ENCODE results near the gene SOBP.

The SOBP gene

GRCh38 chr6:107624050-107624449, 134.1 kb downstream of the SOBP start:
- no peak for TF ChIP-seq ZNF792 (tag by site-specific recombination; IDR thresholded peaks at IDR 0.05)
- TF ChIP-seq ZNF169 (tag by site-specific recombination; IDR thresholded peaks at IDR 0.05): no peak
- TF ChIP-seq ZSCAN23 (tag by site-specific recombination; IDR thresholded peaks at IDR 0.05): no peak
- TF ChIP-seq HIC1 (tag by site-specific recombination; IDR thresholded peaks at IDR 0.05): no peak
- TF ChIP-seq ZNF175 (tag by site-specific recombination; IDR thresholded peaks at IDR 0.05): no peak
- no peak for TF ChIP-seq ZFP37 (tag by site-specific recombination; IDR thresholded peaks at IDR 0.05)
- no peak for TF ChIP-seq ZNF280C (tag by site-specific recombination; IDR thresholded peaks at IDR 0.05)
- TF ChIP-seq WT1 (tag by site-specific recombination; IDR thresholded peaks at IDR 0.05): no peak
- no peak for TF ChIP-seq ZNF449 (tag by site-specific recombination; IDR thresholded peaks at IDR 0.05)
- no peak for TF ChIP-seq ZFP69B (tag by site-specific recombination; IDR thresholded peaks at IDR 0.05)
- no peak for TF ChIP-seq ZNF626 (tag by site-specific recombination; IDR thresholded peaks at IDR 0.05)
- TF ChIP-seq YY2 (tag by site-specific recombination; IDR thresholded peaks at IDR 0.05): no peak
- TF ChIP-seq HOXC10 (CRISPR knock-in tag; IDR thresholded peaks at IDR 0.05): no peak
- no peak for TF ChIP-seq ZNF26 (tag by site-specific recombination; IDR thresholded peaks at IDR 0.05)
- TF ChIP-seq HOXA7 (CRISPR knock-in tag; IDR thresholded peaks at IDR 0.05; ENCODE audit: borderline replicate concordance): no peak
- no peak for TF ChIP-seq SCRT1 (tag by site-specific recombination; IDR thresholded peaks at IDR 0.05; ENCODE audit: borderline replicate concordance)
- TF ChIP-seq ZNF513 (tag by site-specific recombination; IDR thresholded peaks at IDR 0.05): no peak
- no peak for TF ChIP-seq ZBTB6 (tag by site-specific recombination; IDR thresholded peaks at IDR 0.05)
- no peak for TF ChIP-seq ZNF426 (tag by site-specific recombination; IDR thresholded peaks at IDR 0.05)
- TF ChIP-seq ZNF121 (tag by site-specific recombination; IDR thresholded peaks at IDR 0.05): no peak
- ChIA-PET CTCF (interaction anchor here (0.7 to 1.2 kb wide), 3 partner anchors 9 to 1022 kb away, joined by 3 to 4 read pairs (median 4); no protein-coding TSS in a partner anchor), POLR2A (no interaction called here)
- H3K9me3 ChIP-seq (ENCODE audit: control insufficient read depth, insufficient read depth, low read depth, low read length): no peaks in the 10 kb centered on the region
- H3K36me3 ChIP-seq (ENCODE audit: control insufficient read depth in 2 of 2, insufficient read depth in 1 of 2, low read length in 2 of 2): peaks cover 0 to 3% of the 10 kb centered on the region in 2 experiments; a peak in 1 of 3 replicates
- H3K27ac ChIP-seq (ENCODE audit: extremely low read depth, low read depth, low read length): no peak overlapping the region
- no peak overlapping the region for H3K4me3 ChIP-seq (ENCODE audit: low read depth, low read length)
- peaks cover 2% of the 10 kb centered on the region; the same call in 1 of the 2 replicates for H3K4me1 ChIP-seq (ENCODE audit: control insufficient read depth, insufficient read depth, low read length)

All from HEK293 (cell line).